Jurkat, Clone E6-1 (cell line): ENCODE measurements around the gene SPTBN2.
"Not testable (repeated sequence)": the region's sequence is repeated elsewhere in the genome, so short reads cannot be mapped to it uniquely, and the experiment has no call there.

Experiments
- DNase-seq: peaks from one replicate; pipeline ENCODE4 v3.0.0-alpha.2; 2011; ENCODE audit warnings: low read depth, low spot score
- H3K4me3 ChIP-seq: 2 replicates; pipeline ENCODE4 v1.5.1; 2011; ENCODE audit warnings: mild to moderate bottlenecking, low read length, control low read depth, moderate library complexity

SPTBN2 gene

DNA sequence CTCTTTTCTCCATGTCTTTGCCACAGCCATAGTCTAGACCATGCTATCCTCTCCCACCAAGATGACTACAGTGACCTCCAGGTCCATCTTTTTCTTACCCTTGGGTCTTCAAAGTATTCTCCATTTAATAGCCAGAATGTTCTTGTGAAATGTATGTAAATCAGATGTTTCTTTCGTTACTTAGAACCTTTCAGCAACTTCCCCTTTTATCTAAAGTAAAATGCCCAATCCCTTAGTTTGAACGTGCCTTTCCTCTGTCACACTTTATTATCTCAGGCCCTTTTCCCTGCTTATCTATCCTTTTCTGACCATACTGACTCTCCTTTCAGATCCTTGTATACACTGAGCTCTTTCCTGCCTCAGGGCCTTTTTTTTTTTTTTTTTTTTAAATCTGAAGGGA lies 69.3 kb downstream of the SPTBN2 start:
- no peak overlapping the region for H3K4me3 ChIP-seq
- no peak for DNase-seq

- no peak for DNase-seq
- no peak overlapping the region for H3K4me3 ChIP-seq
Observed at GRCh38 chr11:66653123-66653522, 75.9 kb downstream of the SPTBN2 start.

DNA sequence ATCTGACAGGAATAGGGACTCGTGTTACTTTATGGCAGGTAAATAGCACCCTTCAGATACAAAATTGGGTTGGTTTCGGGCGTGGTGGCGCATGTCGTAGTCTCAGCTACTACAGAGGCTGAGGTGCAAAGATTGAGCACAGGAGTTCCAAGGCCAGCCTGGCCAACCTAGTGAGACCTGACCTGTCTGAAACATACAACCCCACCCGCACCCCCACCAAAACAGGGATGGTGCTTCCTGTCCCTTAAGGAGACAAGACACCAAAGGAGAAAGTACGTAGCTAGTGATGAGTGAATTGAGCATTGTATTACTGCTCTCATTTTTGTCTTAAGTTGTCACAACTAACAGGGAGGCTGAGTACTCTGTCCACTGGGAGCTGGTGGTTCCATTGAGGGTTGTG lies 76.4 kb downstream of the SPTBN2 start:
- DNase-seq, result no peak
- H3K4me3 ChIP-seq, result no peak overlapping the region

DNA sequence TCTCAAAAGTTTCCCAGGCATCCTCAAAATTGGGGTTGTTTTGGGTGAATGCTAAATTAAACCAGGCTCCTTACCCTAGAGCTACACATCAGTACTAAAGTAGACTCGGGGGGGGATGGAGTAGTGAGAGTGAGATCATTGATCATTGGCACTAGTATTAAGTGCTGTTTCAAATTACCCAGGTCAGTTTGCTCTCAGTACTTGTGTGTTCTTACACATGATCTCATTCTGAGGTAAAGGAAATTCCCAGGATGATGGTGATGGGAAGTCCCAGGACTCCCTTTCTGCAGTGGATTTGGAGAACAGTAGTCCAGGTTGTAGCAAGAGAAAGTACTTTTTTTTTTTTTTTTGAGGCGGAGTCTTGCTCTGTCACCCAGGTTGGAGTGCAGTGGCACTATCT lies 78.0 kb downstream of the SPTBN2 start:
- DNase-seq, result no peak

DNA sequence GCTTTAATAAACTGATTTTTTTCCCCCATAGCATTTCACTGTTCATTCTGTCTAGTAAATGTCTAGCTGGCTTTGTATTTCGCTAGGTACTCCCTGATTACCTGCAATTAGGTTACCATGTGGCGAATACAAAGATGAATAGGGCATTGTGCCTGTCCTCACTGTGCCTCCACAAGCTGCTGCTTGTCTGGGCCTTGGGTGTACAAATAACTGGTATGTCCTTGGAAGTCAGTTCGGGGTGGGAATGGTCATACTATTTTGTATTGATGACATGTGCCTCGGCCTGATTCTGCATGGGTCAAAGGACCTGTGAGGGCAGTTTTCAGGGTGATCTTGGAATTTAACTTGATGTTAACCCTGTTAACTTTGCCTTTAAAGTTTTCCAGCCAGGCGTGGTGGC lies 79.1 kb downstream of the SPTBN2 start:
- no peak overlapping the region for H3K4me3 ChIP-seq
- DNase-seq, result no peak

More for the DNA sequence above, 78.0 kb downstream of the SPTBN2 start:
- H3K4me3 ChIP-seq, result no peak overlapping the region

DNA sequence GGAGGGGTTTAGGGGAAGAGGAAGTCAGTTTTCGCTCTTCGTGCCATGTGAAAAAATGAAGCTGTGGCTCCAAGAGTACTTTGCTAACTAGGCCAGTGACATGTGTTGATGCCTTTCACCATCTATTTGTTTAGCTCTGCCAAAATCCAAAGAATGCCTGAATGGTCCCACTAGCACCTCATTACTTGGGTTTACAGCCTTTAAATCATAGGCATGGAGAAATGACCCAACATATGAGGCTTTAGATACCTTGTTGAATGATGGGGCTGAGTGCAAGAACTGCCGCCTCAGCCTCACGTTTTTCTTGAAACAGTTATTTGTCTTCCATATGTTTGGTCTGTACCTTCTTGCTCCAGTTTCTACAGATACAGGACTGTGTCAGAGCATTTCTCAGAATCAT lies 82.2 kb downstream of the SPTBN2 start:
- H3K4me3 ChIP-seq, result no peak overlapping the region
- DNase-seq, result no peak

DNA sequence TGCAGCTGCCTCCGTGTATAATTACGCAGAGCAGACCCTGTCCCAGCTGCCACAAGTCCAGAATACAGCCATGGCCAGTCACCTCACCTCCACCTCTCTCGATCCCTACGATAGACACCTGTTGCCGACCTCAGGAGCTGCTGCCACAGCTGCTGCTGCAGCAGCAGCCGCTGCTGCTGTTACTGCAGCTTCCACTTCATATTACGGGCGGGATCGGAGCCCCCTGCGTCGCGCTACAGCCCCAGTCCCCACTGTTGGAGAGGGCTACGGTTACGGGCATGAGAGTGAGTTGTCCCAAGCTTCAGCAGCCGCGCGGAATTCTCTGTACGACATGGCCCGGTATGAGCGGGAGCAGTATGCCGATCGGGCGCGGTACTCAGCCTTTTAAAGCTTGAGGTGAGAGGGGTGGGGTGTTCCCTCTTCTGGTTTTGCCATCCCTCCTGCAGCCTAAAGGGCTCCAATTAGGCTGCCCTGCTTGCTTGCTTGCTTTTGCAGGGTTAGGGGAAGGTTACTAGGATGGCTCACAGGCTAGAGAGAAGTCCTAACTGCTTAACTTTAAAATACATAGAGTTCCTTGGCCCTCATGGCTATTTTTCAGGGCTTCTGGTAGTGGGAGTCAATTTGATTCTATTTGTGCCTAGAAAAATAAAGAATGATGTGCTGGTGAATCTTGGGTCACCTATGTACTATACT lies 85.1 kb downstream of the SPTBN2 start:
- no peak for DNase-seq
- H3K4me3 ChIP-seq, result no peak overlapping the region

GRCh38 chr11:66641834-66642233 lies 87.2 kb downstream of the SPTBN2 start:
- H3K4me3 ChIP-seq, result no peak overlapping the region
- DNase-seq, result no peak

GRCh38 chr11:66639814-66640340 lies 89.1 kb downstream of the SPTBN2 start:
- peak overlapping the region; percentile 89 for H3K4me3 ChIP-seq
- DNase-seq, result not testable (repeated sequence)

DNA sequence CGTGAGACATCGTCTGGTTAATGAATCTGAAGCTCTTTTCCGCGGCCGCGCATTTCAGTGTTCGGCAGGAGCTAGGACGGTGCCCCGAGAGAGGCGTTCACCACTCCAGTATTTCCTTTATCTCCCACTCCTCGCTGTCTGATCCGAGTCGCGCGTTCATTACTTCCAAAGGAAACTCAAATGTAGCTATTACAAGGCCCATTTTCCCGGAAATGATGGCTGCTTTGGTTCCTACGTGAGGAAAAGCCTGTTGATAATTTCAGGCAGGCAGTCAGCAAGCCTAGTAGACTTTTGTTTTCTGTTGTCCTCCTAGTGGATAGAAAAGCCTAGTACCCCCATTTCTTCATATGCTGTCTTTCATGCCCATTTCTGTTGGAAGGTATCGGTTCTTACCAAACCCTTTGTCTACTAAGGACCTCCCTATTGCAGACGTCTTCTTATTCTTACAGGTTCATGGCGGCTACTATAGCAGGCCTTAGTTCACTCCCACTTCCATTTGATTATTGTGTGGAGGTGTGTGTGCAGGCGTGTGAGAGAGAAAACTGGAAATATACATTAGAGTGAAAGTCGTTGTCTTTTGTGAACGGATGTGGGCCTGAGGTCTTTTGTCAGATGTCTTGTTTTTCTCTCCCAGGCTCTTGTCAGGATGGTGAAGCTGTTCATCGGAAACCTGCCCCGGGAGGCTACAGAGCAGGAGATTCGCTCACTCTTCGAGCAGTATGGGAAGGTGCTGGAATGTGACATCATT lies 89.8 kb downstream of the SPTBN2 start:
- peak; percentile 41 for DNase-seq
- H3K4me3 ChIP-seq, result peak overlapping the region; percentile 89

DNA sequence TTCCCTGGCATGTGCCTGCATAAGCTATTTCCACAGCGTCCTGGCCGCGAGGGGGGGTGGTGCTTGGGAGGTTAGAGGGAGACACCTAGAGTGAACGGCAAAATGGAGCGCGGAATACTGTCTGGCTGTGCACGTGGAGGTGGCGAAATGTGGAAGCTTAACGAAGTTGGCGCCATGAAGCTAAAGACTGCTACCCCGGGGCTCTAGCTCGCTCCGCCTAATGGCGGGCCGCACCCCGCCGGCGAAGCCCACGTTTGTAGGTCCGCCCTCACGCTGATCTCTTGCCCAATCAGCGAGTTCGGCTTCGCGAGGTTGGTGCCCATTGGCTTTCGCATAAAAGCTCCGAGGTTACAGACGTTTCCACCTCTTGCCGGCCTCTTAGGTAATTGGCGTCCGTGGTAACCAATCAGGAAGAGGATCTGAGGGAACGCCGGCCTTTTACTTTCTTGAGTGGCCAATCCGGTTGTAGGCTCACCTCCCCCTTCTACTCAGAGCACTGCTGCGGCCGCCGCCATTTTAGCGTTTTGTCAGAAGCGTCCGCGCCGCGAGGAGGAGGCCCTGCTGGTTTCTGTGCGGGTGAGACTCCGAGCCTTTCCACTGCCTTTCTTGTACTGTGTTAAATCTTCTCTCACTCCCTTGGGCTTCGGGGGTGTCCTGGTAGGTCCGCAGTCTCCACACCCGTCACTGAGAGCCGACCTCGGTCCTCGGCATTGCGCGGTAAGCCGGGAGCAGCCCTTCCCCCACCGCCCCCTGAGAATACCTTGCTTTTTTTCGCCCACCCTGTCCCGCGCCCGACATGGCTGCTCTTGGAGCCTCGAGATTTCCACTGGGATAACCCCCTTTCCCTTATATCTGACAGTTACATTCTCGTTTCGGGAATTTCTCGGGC lies 90.6 kb downstream of the SPTBN2 start, which contains the start of gene RBM4:
Gene RBM4, plus strand, starts transcription at position 527 of the 889 bp plus-strand sequence. CDS start 1,009 bp downstream, outside the sequence.
- peak within 1 kb of the TSS; percentile 89 for H3K4me3 ChIP-seq
- peak; percentile 100 for DNase-seq

DNA sequence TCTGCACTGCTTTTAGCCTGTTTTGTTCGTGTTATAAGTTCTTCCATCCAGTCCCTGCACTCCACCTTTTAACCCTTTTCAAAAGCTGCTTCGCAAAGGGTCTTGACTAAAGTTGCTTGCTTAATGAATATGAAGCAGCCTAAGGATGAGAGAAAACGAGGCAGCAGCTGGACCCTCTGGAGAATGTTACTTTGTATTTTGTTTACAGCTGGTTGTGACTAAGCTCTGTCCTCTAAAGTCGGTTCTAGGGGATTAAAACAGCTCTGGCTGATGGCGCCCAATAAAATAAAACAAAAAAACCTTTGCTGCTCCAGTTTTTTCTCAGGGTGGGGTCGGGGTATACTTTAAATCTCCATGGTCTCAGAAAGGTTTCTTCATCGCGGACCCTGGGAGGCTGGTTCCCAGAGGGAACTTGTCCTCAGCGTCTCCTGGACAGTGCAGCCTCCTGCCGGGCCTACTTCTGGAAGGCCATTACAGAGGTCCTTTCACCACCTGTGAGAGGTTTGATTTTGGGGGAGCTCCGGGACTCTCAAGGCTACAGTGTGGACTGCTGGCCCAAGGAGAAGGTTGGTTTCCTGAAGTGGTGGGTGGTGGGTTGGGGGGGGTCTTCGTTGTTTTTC lies 91.3 kb downstream of the SPTBN2 start:
- no peak for DNase-seq
- peak overlapping the region; percentile 53 for H3K4me3 ChIP-seq

- H3K4me3 ChIP-seq, result no peak overlapping the region
- DNase-seq, result no peak
Observed at GRCh38 chr11:66636411-66636810, 92.6 kb downstream of the SPTBN2 start.
